H9 (cell line): ENCODE data around the gene LRRTM2. TPM values are rescaled to one million over a fixed set of nuclear protein-coding genes. Genes with fewer than 3 reads are reported as not detected.

Experiments
- DNase-seq: peaks from one replicate; pipeline ENCODE4 v3.0.0-alpha.2; 2017
- H2AFZ ChIP-seq: one replicate; pipeline ENCODE4 v1.6.1; 2013; ENCODE audit warnings: mild to moderate bottlenecking, low read length, control low read depth, moderate library complexity
- H2AK5ac ChIP-seq: 2 replicates; pipeline ENCODE4 v1.6.1; 2013; ENCODE audit warnings: low read length, control low read depth, mixed read lengths; ENCODE audit not compliant: insufficient read length
- H2BK120ac ChIP-seq: one replicate; pipeline ENCODE4 v1.6.1; 2013; ENCODE audit warnings: low read depth, mild to moderate bottlenecking, low read length, control low read depth, inconsistent platforms; ENCODE audit not compliant: poor library complexity, severe bottlenecking
- H2BK12ac ChIP-seq: 2 replicates; pipeline ENCODE4 v1.6.1; 2013; ENCODE audit warnings: low read length, control low read depth, mixed read lengths, low read depth; ENCODE audit not compliant: insufficient read length
- H2BK15ac ChIP-seq: 2 replicates; pipeline ENCODE4 v1.6.1; 2013; ENCODE audit warnings: low read depth, low read length, control low read depth
- H2BK20ac ChIP-seq: one replicate; pipeline ENCODE4 v1.6.1; 2013; ENCODE audit warnings: low read depth, mild to moderate bottlenecking, low read length, control low read depth, inconsistent platforms; ENCODE audit not compliant: poor library complexity, severe bottlenecking
- H2BK5ac ChIP-seq: 2 replicates; pipeline ENCODE4 v1.6.1; 2013; ENCODE audit warnings: low read length, control low read depth, mixed read lengths; ENCODE audit not compliant: insufficient read length
- H3K14ac ChIP-seq: 2 replicates; pipeline ENCODE4 v1.6.1; 2013; ENCODE audit warnings: low read length, control low read depth; ENCODE audit not compliant: insufficient read depth
- H3K18ac ChIP-seq: 2 replicates; pipeline ENCODE4 v1.6.1; 2013; ENCODE audit warnings: low read depth, mild to moderate bottlenecking, mixed read lengths, low read length, control low read depth; ENCODE audit not compliant: insufficient read length
- H3K23ac ChIP-seq: 2 replicates; pipeline ENCODE4 v1.6.1; 2013; ENCODE audit warnings: low read length, control low read depth, mixed read lengths, low read depth; ENCODE audit not compliant: insufficient read length
- H3K23me2 ChIP-seq: 2 replicates; pipeline ENCODE4 v1.6.1; 2013; ENCODE audit warnings: low read depth, mild to moderate bottlenecking, mixed read lengths, low read length, control low read depth; ENCODE audit not compliant: insufficient read length, poor library complexity, severe bottlenecking
- H3K27ac ChIP-seq: 2 replicates; pipeline ENCODE4 v1.5.1; 2013; ENCODE audit warnings: low read length, control low read depth, mixed read lengths, low read depth; ENCODE audit not compliant: insufficient read length
- H3K27me3 ChIP-seq: 2 replicates; pipeline ENCODE4 v1.6.1; 2013; ENCODE audit warnings: low read length, control low read depth, inconsistent platforms; ENCODE audit not compliant: insufficient read depth
- H3K4ac ChIP-seq: 2 replicates; pipeline ENCODE4 v1.6.1; 2013; ENCODE audit warnings: low read depth, mild to moderate bottlenecking, control low read depth, inconsistent platforms, low read length, moderate library complexity
- H3K4me1 ChIP-seq: 2 replicates; pipeline ENCODE4 v1.6.1; 2013; ENCODE audit warnings: low read length, control low read depth, inconsistent platforms; ENCODE audit not compliant: insufficient read depth
- H3K4me2 ChIP-seq: 2 replicates; pipeline ENCODE4 v1.6.1; 2013; ENCODE audit warnings: low read length, control low read depth, mixed read lengths; ENCODE audit not compliant: insufficient read length, insufficient read depth
- H3K56ac ChIP-seq: 2 replicates; pipeline ENCODE4 v1.6.1; 2013; ENCODE audit warnings: low read depth, mild to moderate bottlenecking, mixed read lengths, low read length, control low read depth; ENCODE audit not compliant: insufficient read length
- H3K79me1 ChIP-seq: 2 replicates; pipeline ENCODE4 v1.6.1; 2013; ENCODE audit warnings: low read depth, mild to moderate bottlenecking, moderate library complexity, low read length, control low read depth, inconsistent platforms; ENCODE audit not compliant: insufficient read depth, poor library complexity, severe bottlenecking
- H3K79me2 ChIP-seq: 2 replicates; pipeline ENCODE4 v1.6.1; 2013; ENCODE audit warnings: low read length, control low read depth, inconsistent platforms; ENCODE audit not compliant: insufficient read depth
- H3K9ac ChIP-seq: 2 replicates; pipeline ENCODE4 v1.6.1; 2013; ENCODE audit warnings: low read length, control low read depth, mixed read lengths; ENCODE audit not compliant: insufficient read length; ENCODE audit errors: extremely low read depth
- H3K9me3 ChIP-seq: one replicate; pipeline ENCODE4 v1.6.1; 2013; ENCODE audit warnings: low read depth, low read length, inconsistent platforms; ENCODE audit not compliant: control insufficient read depth
- H3T11ph ChIP-seq: one replicate; pipeline ENCODE4 v1.6.1; 2013; ENCODE audit warnings: mild to moderate bottlenecking, low read length, control low read depth, inconsistent platforms
- H4K20me1 ChIP-seq: one replicate; pipeline ENCODE4 v1.6.1; 2013; ENCODE audit not compliant: control insufficient read depth, insufficient read length, insufficient read depth
- H4K5ac ChIP-seq: 2 replicates; pipeline ENCODE4 v1.6.1; 2013; ENCODE audit warnings: low read depth, mild to moderate bottlenecking, mixed read lengths, low read length, control low read depth; ENCODE audit not compliant: insufficient read length
- H4K8ac ChIP-seq: replicated peaks from 2 replicates; pipeline ENCODE4 v1.6.1; 2013; ENCODE audit warnings: low read length, control low read depth, mixed read lengths, low read depth; ENCODE audit not compliant: insufficient read length
- H4K91ac ChIP-seq: 2 replicates; pipeline ENCODE4 v1.6.1; 2013; ENCODE audit warnings: low read depth, mild to moderate bottlenecking, moderate library complexity, mixed read lengths, low read length, control low read depth; ENCODE audit not compliant: insufficient read length
- H3K27ac Mint-ChIP-seq, 3 experiments: 2 replicates in 2 of 3; 3 replicates in 1 of 3; pipeline ENCODE4 v1.8.0; 2020 to 2021; ENCODE audit warnings: mixed read lengths in 3 of 3, mild to moderate bottlenecking in 1 of 3, moderate library complexity in 1 of 3
- H3K27me3 Mint-ChIP-seq: 2 replicates; pipeline ENCODE4 v1.8.0; 2021; ENCODE audit warnings: low read depth, mild to moderate bottlenecking, moderate library complexity, mixed read lengths
- H3K36me3 Mint-ChIP-seq, 3 experiments: 2 replicates in 2 of 3; 3 replicates in 1 of 3; pipeline ENCODE4 v1.8.0; 2020 to 2021; ENCODE audit warnings: low read depth in 3 of 3, mixed read lengths in 3 of 3; ENCODE audit not compliant: insufficient read depth in 1 of 3
- H3K4me1 Mint-ChIP-seq, 2 experiments: 2 replicates each; pipeline ENCODE4 v1.8.0; 2020; ENCODE audit warnings: mixed read lengths in 2 of 2
- H3K4me3 Mint-ChIP-seq, 2 experiments: 2 replicates in 1 of 2; 3 replicates in 1 of 2; pipeline ENCODE4 v1.8.0; 2020 to 2021; ENCODE audit warnings: mild to moderate bottlenecking in 2 of 2, mixed read lengths in 2 of 2, moderate library complexity in 1 of 2
- H3K9me3 Mint-ChIP-seq, 2 experiments: 2 replicates in 1 of 2; 3 replicates in 1 of 2; pipeline ENCODE4 v1.8.0; 2020; ENCODE audit warnings: mild to moderate bottlenecking in 2 of 2, mixed read lengths in 2 of 2, moderate library complexity in 1 of 2
- WGBS: extraction: QIAGEN DNeasy Blood & Tissue Kit; methylation state at CpG from one replicate; pipeline ENCODE4 v1.1.7; 2013; ENCODE audit warnings: missing lambda C conversion rate, low lambda C conversion rate, mixed read lengths; ENCODE audit not compliant: insufficient read length; ENCODE audit errors: extremely low coverage; 5-methylcytosine and 5-hydroxymethylcytosine counted together
- total RNA-seq: library from RNA; stranded (reverse); gene quantifications from 2 replicates; pipeline ENCODE4 v1.2.1, GENCODE V29; 2021
- TF ChIP-seq, protein P1 (sequence below): fragments of 200-600 bp; sonication (generic); conservative IDR thresholded peaks from 3 replicates; pipeline ENCODE4 v1.8.0; 2021; ENCODE audit warnings: antibody characterized with exemption, mild to moderate bottlenecking

Gene LRRTM2
- total RNA-seq, 1 experiment from 2014 or later: not detected

DNA sequence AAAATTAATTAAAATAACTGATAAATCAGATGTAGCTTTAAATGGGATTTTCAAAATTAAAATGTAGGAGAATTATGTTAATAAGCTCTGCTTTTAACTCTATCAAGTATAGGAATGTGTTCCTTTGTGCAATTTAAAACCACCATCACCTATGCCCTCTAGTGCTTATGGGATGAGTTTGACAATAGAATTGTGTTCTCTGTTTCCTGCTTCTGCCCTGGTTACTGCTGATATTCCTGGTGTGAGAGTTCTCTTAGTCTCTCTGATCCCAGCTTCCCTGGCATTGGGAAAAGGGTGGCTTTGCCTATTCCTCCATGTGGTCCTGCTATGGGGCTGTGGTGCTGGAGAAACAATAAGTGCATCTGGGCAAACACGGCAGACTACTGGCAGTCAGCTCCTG, 8.1 kb downstream of the LRRTM2 start:
- Histone ChIP-seq H3K18ac (no peak overlapping the region), H2AK5ac (no peak overlapping the region), H3K4me2 (no peak overlapping the region), H4K8ac (no peak overlapping the region), H3K9me3 (no peaks in the 10 kb centered on the region), H2BK5ac (no peak overlapping the region), H4K20me1 (no peaks in the 10 kb centered on the region), H3K56ac (no peak overlapping the region), H3K23ac (no peak overlapping the region), H4K5ac (no peak overlapping the region), H2BK120ac (no peak overlapping the region), H3K4ac (no peak overlapping the region), H3T11ph (no peak overlapping the region), H3K4me1 (peaks cover 3% of the 10 kb centered on the region; the same call in 1 of the 2 replicates), H2BK20ac (no peak overlapping the region), H2BK15ac (no peak overlapping the region), H3K9ac (no peak overlapping the region), H2AFZ (no peak overlapping the region), H3K79me2 (no peaks in the 10 kb centered on the region; the same call in 1 of the 2 replicates), H3K23me2 (no peaks in the 10 kb centered on the region), H3K27ac (no peak overlapping the region), H3K14ac (no peak overlapping the region), H4K91ac (no peak overlapping the region), H3K27me3 (no peaks in the 10 kb centered on the region), H2BK12ac (no peak overlapping the region), H3K79me1 (no peaks in the 10 kb centered on the region)
- H3K27me3 Mint-ChIP-seq: no peaks in the 10 kb centered on the region
- H3K36me3 Mint-ChIP-seq: peaks cover 17 to 32% (median 29%) of the 10 kb centered on the region in 3 experiments
- DNase-seq: no peak
- peak overlapping the region in 1 of 3 experiments; percentile 76; a peak in 2 of 7 replicates for H3K27ac Mint-ChIP-seq
- H3K4me1 Mint-ChIP-seq: peaks cover 51 to 55% of the 10 kb centered on the region in 2 experiments
- H3K9me3 Mint-ChIP-seq: peaks cover 6 to 8% of the 10 kb centered on the region in 2 experiments
- TF ChIP-seq, protein P1, sequence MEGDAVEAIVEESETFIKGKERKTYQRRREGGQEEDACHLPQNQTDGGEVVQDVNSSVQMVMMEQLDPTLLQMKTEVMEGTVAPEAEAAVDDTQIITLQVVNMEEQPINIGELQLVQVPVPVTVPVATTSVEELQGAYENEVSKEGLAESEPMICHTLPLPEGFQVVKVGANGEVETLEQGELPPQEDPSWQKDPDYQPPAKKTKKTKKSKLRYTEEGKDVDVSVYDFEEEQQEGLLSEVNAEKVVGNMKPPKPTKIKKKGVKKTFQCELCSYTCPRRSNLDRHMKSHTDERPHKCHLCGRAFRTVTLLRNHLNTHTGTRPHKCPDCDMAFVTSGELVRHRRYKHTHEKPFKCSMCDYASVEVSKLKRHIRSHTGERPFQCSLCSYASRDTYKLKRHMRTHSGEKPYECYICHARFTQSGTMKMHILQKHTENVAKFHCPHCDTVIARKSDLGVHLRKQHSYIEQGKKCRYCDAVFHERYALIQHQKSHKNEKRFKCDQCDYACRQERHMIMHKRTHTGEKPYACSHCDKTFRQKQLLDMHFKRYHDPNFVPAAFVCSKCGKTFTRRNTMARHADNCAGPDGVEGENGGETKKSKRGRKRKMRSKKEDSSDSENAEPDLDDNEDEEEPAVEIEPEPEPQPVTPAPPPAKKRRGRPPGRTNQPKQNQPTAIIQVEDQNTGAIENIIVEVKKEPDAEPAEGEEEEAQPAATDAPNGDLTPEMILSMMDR: no peak
- no peak overlapping the region for H3K4me3 Mint-ChIP-seq
- WGBS: no CpG with 5 or more reads among the region's 1 CpG
